SIG-M5 treated with dmso at 0.1 percent for 504 hours (cell line): Measurements from ENCODE around the gene XYLT1.
A peak's percentile ranks its signal among the peaks of the same experiment; 100 is the strongest.

ENCODE experiments used
- DNase-seq: peaks from one replicate; lab custom pipeline; 2025; ENCODE audit not compliant: unreplicated experiment; lab: John Stamatoyannopoulos, UW

Gene XYLT1

GRCh38 chr16:17377360-17378324, 93.1 kb downstream of the XYLT1 start:
- DNase-seq, result peak; percentile 74

DNA sequence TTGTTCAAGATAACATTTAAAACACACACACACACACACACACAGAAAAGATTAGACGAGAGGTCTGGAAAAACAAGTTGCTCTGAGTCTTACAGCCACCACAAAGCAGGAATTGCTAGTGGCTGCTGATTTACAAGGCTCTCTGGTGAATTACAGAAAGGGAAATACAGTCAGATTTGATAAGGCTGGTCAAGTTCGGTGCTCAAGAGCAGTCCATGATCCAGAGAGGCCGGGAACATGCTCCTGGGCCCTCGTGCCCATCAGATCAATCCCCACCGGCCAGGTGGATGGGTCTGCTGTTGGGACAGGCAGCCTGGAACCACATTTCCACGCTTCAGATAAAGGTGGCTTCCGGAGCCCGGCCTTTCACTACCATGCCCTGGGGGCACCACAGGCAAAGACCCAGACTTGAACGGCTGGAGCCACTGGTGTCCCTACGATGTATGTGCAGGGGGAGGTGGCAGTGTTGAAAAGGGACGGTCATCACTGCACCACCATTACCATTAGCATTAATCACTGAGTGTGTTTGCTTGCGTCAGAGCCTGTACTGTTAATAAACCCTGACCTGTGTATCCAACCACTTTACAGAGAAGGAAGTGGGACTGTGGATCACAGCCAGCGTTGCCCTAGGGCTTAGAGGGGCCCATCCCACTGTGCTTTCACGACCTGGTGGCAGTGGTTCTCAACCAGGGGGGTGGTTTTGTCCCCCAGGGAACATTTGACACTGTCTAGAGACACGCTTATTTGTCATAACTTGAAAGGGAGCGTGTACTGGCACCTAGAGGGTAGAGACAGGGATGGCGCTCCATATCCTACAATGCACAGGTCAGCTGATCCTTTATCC, 95.1 kb downstream of the XYLT1 start:
- no peak for DNase-seq

DNA sequence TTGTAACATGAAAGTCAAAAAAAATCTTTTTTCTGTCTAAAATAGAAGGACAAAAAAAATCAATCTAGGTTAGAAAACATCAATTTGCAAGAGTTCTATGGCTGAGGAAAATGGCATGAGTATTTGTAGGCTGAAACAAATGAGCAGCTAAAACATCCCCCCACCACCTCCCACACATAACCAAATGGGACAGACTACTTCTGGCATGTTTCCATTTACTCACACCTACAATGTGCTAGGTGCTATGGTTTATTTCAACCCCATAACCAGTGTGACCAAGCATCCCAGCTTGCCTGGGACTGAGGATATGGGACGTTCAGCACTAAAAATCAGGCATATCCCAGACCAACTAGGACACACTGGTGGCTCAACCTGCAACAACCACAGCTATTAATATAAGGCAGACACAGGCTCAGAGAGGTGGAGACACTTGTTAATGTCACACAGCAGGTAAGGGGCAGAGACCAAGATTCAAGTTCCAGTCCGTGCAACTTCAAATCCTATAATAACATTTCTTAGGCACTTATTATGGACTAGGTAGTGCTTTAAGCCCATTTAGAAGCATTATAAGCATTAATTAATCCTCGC, 96.0 kb downstream of the XYLT1 start:
- DNase-seq, result no peak

DNA sequence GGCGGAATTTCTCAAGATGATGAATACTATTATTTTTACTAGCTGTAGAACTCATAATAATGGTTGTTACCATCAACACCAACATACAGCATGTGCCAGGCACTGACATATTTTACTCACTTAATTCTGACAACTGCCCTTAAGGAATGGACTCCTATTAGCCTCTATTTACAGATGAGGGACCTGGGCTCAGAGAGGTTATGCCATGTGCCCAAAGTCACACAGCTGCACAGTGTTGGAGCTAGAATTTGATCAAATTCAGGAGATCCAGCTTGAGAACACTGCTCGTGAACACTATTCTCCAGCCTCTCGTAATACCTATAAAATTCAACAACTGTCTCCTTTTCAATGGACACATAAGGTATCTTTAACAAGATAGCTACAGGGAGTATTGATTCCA, 97.2 kb downstream of the XYLT1 start:
- no peak for DNase-seq

DNA sequence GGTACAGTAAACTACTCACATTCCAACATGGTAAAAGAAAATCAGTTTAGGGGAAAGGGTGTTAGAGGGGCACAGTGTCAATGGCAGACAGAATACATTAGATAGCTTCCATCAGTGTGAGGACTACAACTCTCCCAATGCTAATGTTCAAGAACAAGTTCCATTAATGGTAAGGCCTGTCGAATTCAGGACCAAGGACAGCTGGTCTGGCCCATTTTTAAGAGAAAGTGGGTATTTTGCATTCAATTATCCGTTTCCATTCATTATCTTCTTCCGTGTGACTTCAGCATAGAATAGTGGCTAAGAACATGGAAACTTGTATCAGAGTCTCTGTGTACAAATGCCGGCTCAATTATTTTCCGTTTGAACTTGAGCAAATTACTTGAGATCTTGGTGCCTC, 98.4 kb downstream of the XYLT1 start:
- DNase-seq, result no peak

DNA sequence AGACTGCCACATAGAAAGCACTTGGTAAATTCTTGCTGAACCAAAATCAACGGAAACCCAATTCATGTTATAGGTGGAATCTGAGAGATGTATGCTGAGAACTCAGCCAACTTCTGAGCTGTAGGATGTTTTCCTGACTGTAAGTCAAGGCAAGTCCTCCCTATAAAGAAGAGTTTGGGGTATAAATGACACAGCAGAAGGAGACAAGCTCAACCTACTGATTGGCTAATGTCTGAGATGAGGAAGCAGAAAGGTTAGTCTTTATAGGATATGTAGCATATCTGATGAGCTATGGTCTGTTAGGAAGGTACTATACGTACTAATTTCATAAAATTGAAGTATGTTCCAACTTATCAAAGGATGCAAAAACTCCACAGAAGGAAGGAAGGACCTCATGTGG, 99.5 kb downstream of the XYLT1 start:
- DNase-seq, result peak; percentile 39

GRCh38 chr16:17370731-17371285, 100.0 kb downstream of the XYLT1 start:
- DNase-seq, result no peak

DNA sequence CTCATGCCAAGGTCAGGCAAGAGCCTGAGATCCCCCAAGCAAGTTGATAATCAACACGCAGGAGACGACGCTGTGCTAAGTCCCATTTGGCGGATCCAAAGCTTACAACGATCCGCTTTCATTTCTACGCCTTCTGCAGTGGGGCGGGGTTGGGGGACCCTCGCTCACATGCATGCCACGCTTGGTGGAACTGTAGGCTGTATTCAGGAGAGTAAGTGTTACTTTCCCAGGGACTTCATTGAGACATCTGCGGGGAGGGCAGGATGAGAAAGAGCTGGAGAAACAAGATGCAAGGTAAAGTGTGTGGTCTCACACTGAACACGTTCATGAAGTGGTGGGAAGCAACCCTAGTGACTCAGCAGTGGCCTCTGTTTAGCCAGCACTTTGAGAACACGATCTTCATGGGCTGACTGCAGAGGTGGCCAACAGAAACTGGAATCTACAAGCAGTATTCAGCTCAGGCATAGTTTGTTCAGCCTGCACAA, 100.5 kb downstream of the XYLT1 start:
- DNase-seq, result no peak

GRCh38 chr16:17369421-17370222, 101.1 kb downstream of the XYLT1 start:
- DNase-seq, result peak; percentile 85

DNA sequence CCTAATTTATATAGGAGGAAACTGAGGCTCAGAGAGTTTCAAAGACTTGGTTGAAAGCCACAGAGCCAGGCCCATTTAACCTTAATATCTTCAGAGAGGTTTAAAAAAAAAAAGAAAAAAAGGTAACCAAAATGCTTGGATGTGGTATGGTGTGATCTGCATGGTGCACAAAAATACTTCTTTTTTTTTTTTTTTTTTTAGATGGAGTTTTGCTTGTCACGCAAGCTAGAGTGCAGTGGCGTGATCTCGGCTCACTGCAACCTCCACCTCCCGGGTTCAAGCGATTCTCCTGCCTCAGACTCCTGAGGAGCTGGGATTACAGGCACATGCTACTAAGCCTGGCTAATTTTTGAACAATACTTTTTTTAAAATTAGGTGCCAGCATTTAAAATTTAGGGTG, 101.8 kb downstream of the XYLT1 start:
- DNase-seq, result no peak

DNA sequence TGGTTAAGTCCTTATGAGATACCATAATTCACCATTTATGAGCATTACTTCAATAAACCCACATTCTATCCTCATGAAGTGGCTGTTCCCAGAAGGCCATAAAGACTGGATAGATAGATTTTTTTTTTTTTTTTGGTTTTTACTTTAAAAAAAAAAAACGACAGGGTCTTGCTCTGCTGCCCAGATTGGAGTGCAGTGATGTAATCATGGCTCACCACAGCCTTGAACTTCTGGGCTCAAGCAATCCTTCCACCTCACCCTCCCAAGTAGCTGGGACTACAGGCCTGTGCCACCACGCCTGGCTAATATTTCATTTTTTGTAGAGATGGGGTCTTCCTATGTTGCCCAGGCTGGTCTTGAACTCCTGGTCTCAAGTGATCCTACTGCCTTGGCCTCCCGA, 102.3 kb downstream of the XYLT1 start:
- DNase-seq, result no peak

DNA sequence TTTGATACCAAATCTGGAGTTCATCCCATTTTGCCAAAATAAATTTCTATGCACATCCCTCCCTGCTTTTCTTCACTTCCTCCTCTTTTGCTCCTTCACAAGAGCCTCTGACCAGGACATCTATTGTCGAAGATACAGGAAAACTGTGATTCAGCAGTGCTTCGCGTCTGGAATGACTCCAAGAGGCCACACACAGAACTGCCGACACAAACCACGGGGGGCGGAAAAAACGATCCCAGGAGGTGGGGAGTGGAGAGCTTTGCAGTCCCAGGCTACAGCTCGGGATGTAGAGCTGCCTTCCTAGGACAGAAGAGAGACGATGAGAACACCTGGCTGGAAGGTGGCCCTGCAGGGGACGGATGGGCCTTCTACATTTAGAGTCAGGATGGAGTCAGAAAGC, 102.8 kb downstream of the XYLT1 start:
- DNase-seq, result no peak

DNA sequence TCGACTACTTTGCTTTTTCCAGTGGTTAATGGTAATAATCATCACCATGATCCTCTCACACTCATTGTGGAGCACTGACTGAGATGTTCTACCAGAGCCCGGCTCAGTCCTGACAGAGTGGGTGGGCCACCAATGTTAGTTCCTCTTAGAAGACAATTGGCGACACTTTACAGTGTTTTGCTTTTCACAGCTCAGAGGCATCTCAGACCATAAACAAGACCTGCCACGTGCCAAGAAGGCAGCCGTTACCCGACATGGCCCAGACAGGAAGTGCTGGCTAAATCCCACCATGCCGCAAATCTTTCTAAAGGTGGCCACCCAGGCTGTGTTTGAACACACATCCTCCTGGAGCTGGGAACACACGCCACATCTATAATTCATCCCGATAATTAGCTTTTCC, 103.7 kb downstream of the XYLT1 start:
- DNase-seq, result no peak

DNA sequence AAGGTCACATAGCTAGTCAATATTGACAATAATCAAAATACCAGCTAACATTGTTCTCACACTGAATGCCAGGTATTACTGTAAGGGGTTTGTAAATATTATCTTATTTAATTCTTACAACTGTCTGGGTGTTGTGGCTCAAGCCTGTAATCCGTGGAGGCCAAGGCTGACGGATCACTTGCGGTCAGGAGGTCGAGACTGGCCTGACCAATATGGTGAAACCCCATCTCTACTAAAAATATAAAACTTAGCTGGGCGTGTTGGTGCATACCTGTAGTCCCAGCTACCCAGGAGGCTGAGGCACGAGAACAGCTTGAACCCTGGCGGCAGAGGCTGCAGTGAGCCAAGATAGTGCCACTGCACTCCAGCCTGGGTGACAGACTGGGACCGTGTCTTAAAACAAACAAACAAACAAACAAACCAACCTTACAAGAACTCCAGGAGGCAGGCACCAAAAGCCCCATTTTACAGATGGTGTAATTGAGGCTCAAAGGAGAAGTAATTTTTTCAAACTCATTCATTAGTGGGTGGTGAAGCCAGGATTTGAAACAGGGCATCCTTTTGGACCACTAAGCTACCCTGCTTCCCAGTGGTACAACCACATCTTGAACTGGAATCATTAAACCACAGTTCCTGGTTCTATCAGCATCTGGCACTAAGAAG, 104.3 kb downstream of the XYLT1 start:
- DNase-seq, result no peak

DNA sequence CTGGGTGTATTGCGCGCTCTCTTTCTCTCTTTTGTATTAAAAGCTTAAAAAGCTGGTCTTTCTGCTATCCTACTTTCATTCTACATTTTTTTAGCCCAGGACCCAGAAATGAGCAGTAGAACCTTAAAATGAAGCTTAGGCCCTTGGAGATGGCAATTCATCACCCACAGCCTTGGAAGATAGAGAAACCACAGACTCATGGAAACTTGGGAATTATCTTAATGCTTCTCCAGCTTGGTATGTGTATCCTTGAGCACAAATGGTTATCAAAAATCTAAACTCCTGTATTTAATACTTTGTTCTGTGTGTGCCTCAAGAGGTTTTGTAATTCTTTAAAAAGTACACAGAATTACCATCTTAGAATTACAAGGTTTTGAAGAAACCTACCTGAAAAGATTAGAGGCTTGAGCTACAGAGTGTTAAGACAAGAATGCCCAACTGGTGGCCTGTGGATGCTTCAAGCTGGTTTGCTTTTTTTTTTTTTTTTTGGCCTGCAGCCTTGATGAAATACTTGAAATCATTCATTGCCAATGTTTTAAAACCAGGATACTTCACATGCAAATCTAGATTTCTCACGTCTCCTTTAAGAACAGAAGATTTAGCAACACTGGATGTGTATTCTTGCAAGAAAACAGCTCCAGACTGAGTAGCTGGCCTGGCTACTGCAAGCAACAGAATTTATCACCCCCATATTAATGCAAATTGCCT, 105.0 kb downstream of the XYLT1 start:
- DNase-seq, result no peak

- DNase-seq, result no peak
Observed at GRCh38 chr16:17365211-17365541, 105.6 kb downstream of the XYLT1 start.

GRCh38 chr16:17364319-17365210, 106.2 kb downstream of the XYLT1 start:
- DNase-seq, result no peak

- no peak for DNase-seq
Observed at GRCh38 chr16:17362946-17363345, 107.8 kb downstream of the XYLT1 start.
